ENCODE data around the gene PLA2G4C.
"Not testable (repeated sequence)": the region's sequence is repeated elsewhere in the genome, so short reads cannot be mapped to it uniquely, and the experiment has no call there.

The PLA2G4C gene

DNA sequence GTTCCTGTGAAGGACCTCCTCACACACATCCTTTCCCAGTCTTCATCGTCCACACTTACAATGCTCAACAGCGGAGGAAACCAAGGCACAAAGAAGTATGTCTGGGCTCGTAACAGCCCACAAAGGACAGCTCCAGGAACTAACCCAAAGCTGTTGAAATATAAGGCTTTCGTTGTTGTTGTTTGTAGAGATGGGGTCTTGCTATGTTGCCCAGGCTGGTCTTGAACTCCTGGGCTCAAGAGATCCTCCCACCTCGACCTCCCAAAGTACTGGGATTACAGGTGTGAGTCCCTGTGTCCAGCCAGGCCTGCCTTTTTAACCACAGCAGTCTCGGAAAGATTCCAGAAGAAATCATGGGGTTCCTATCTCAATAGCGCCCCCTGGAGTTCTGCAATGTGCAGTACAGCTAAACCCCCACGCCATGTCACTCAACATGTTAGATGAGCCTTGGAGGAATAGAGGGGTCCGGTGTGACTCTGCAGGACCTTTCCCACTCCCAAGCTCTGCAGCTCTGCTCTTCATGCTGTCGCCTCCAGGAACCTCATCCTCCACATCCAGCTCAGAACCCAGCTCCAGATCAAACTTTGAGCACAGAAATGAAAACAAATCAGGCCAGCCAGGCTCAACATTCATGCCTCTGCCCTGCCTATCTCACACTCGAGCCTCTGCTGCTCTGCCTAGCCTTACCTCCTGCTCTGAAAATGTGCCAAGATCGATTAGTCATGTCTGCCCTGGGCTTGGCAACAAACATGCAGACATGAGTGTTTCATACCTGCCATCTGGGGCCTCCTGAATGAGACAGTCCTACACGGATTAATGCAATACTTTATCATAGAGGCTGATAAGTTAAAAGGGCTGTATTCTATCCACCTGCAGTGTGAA is 7.5 kb downstream of the PLA2G4C start:
- Histone ChIP-seq H3K27ac (ENCODE audit: low read depth, low read length) (no peak overlapping the region), H3K9ac (ENCODE audit: low read length) (no peak overlapping the region), H3K36me3 (ENCODE audit: control insufficient read depth, insufficient read depth, low read length) (no peaks in the 10 kb centered on the region)

DNA sequence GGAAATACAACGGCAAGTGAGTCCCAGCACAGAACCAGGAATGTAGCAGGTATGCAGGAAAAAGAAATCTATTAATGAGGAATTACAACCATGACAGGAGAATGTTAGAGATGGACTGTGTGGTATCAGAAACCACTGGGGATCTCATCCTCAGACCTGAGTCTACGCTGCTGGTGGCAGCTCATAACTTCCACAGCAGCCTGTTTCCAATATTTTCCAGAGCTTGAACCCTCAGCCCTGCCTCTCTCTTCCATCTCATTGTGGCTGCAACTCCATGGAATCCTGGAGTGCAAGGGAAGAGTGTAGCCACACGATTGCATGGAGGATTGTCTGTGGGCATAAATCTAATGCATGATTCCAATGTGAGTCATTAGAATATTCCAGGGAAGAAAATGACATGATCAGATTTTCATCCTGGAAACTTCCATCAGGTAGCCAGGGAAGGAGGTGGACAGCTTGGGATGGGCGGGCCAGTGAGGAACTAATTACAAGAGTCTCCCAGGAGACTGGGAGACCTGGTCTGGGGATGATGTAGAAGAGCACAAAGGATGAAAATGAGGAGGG is 14.9 kb downstream of the PLA2G4C start:
- H3K4me1 ChIP-seq (ENCODE audit: control insufficient read depth, insufficient read depth, low read length): no peaks in the 10 kb centered on the region
- peaks cover 4% of the 10 kb centered on the region for H3K36me3 ChIP-seq (ENCODE audit: control insufficient read depth, insufficient read depth, low read length)
- H3K9ac ChIP-seq (ENCODE audit: low read length): no peak overlapping the region
- H3K27ac ChIP-seq (ENCODE audit: low read depth, low read length): no peak overlapping the region
- no peak overlapping the region for H3K4me3 ChIP-seq (ENCODE audit: low read length)
- no peaks in the 10 kb centered on the region for H3K27me3 ChIP-seq (ENCODE audit: control insufficient read depth, insufficient read depth, low read length)

More for the DNA sequence above, 7.5 kb downstream of the PLA2G4C start:
- Histone ChIP-seq H3K4me3 (ENCODE audit: low read length) (no peak overlapping the region), H3K4me1 (ENCODE audit: control insufficient read depth, insufficient read depth, low read length) (no peaks in the 10 kb centered on the region), H3K27me3 (ENCODE audit: control insufficient read depth, insufficient read depth, low read length) (no peaks in the 10 kb centered on the region)

DNA sequence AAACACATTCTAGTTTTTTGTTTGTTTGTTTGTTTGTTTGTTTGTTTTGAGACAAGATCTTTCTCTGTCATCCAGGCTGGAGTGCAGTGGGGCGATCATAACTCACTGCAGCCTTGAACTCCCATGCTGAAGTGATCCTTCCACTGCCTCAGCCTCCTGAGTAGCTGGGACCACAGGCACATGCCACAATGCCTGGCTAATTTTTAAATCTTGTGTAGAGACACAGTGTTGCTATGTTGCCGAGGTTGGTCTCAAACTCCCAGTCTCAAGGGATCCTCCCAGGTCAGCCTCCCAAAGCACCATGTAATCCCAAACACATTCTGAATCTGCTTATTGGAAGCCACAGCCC is 15.8 kb downstream of the PLA2G4C start:
- Histone ChIP-seq H3K27ac (ENCODE audit: low read depth, low read length) (no peak overlapping the region), H3K36me3 (ENCODE audit: control insufficient read depth, insufficient read depth, low read length) (peaks cover 4% of the 10 kb centered on the region), H3K4me1 (ENCODE audit: control insufficient read depth, insufficient read depth, low read length) (peaks cover 3% of the 10 kb centered on the region), H3K27me3 (ENCODE audit: control insufficient read depth, insufficient read depth, low read length) (no peaks in the 10 kb centered on the region), H3K9ac (ENCODE audit: low read length) (no peak overlapping the region), H3K4me3 (ENCODE audit: low read length) (no peak overlapping the region)

DNA sequence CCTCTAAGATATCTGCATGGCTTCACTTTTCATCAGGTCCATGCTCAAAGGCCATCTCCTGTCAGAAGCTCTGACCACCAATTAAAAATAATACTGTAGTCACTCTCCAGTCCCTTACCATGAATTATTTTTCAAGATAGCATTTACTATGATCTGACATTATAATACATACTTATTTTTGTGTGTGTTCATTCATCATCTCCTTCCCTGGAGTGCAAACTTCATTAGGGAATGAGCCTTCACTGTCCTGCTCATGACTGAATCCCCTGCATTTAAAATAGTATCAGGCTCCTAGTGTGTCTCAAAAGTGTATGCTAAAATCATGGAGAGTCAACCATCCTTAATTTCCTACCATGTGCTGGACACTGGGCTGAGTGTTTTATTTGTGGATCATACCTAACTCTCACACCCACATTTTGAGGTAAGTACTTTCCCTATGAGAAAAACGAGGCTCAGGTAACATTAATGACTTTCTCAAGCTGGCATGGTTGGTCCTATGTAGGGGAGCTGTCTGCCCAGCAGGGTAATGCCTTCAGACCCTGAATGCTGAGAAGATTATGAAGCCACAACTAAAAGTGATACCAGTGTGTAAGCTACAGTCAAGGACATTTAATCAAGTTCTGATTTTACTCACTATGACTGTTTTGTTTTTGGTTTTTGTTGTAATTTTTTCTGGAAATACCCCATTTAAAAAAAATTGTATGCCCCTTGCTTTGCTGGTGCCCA is 16.3 kb downstream of the PLA2G4C start:
- H3K36me3 ChIP-seq (ENCODE audit: control insufficient read depth, insufficient read depth, low read length): peaks cover 4% of the 10 kb centered on the region

DNA sequence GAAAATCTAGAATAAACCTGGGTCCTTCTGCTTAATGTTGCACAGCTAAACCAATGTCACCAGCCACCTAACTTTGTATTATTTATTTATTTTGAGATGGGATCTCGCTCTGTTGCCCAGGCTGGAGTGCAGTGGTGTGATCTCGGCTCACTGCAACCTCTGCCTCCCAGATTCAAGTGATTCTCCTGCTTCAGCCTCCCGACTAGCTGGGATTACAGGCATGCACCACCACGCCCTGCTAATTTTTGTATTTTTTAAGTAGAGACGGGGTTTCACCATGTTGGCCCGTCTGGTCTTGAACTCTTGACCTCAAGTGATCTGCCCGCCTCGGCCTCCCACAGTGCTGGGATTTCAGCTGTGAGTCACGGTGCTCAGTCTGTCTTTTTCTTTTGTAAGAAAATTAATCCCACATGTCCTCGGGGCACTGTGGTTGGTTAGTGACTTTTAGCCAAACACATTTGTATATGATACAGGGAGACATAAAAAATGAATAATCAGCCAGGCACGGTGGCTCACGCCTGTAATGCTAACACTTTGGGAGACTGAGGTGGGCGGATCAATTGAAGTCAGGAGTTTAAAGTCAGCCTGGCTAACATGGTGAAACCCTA is 19.4 kb downstream of the PLA2G4C start:
- H3K36me3 ChIP-seq (ENCODE audit: control insufficient read depth, insufficient read depth, low read length); H3K4me3 ChIP-seq (ENCODE audit: low read length); H3K4me1 ChIP-seq (ENCODE audit: control insufficient read depth, insufficient read depth, low read length); H3K9ac ChIP-seq (ENCODE audit: low read length); H3K27me3 ChIP-seq (ENCODE audit: control insufficient read depth, insufficient read depth, low read length); H3K27ac ChIP-seq (ENCODE audit: low read depth, low read length): not testable (repeated sequence)

More for the DNA sequence above, 16.3 kb downstream of the PLA2G4C start:
- H3K27me3 ChIP-seq (ENCODE audit: control insufficient read depth, insufficient read depth, low read length): no peaks in the 10 kb centered on the region
- no peak overlapping the region for H3K4me3 ChIP-seq (ENCODE audit: low read length)
- peaks cover 7% of the 10 kb centered on the region for H3K4me1 ChIP-seq (ENCODE audit: control insufficient read depth, insufficient read depth, low read length)
- H3K27ac ChIP-seq (ENCODE audit: low read depth, low read length): no peak overlapping the region
- H3K9ac ChIP-seq (ENCODE audit: low read length): no peak overlapping the region

DNA sequence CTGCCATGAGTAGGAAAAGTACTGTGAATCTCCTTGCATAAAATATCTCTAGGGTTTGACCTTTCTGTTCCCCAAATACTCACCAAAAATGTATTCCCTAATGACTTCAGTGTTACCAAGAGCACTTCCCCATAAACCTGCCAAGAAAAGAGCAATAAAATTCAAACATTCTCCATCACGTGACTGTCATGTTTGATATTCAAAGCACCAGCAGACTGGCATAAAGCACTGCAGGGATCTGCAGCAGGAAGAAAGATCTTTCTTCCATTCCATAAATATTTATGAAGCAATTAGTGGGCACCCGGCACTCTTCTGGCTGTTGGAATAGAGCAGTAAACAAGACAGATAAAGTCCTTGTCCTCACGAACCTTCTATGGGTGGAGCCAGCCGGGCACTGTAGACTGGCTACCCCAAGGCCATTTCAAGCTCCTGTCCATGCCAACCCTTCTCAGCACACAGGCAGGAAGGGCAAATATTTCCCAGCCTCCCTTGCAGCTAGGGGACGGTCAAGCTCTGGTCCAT is 20.3 kb downstream of the PLA2G4C start:
- peaks cover 7% of the 10 kb centered on the region for H3K4me1 ChIP-seq (ENCODE audit: control insufficient read depth, insufficient read depth, low read length)
- no peaks in the 10 kb centered on the region for H3K36me3 ChIP-seq (ENCODE audit: control insufficient read depth, insufficient read depth, low read length)
- no peak overlapping the region for H3K4me3 ChIP-seq (ENCODE audit: low read length)
- H3K9ac ChIP-seq (ENCODE audit: low read length): no peak overlapping the region
- H3K27ac ChIP-seq (ENCODE audit: low read depth, low read length): no peak overlapping the region
- H3K27me3 ChIP-seq (ENCODE audit: control insufficient read depth, insufficient read depth, low read length): no peaks in the 10 kb centered on the region

DNA sequence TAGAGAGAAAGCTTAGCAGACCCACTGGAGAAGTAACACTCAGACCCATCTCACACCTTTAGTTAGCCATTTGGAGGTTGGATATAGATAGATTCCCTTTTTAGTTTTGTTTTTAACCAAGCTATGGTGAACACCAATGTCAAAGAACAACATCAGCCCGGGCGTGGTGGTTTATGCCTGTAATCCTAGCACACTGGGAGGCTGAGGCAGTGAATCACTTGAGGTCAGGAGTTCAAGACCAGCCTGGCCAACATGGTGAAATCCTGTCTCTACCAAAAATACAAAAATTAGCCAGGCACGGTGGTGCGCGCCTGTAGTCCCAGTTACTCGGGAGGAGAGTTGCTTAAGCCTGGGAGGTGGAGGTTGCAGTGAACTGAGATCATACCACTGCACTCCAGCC is 21.6 kb downstream of the PLA2G4C start:
- not testable (repeated sequence) for H3K36me3 ChIP-seq (ENCODE audit: control insufficient read depth, insufficient read depth, low read length); H3K27me3 ChIP-seq (ENCODE audit: control insufficient read depth, insufficient read depth, low read length); H3K9ac ChIP-seq (ENCODE audit: low read length); H3K27ac ChIP-seq (ENCODE audit: low read depth, low read length); H3K4me3 ChIP-seq (ENCODE audit: low read length); H3K4me1 ChIP-seq (ENCODE audit: control insufficient read depth, insufficient read depth, low read length)

DNA sequence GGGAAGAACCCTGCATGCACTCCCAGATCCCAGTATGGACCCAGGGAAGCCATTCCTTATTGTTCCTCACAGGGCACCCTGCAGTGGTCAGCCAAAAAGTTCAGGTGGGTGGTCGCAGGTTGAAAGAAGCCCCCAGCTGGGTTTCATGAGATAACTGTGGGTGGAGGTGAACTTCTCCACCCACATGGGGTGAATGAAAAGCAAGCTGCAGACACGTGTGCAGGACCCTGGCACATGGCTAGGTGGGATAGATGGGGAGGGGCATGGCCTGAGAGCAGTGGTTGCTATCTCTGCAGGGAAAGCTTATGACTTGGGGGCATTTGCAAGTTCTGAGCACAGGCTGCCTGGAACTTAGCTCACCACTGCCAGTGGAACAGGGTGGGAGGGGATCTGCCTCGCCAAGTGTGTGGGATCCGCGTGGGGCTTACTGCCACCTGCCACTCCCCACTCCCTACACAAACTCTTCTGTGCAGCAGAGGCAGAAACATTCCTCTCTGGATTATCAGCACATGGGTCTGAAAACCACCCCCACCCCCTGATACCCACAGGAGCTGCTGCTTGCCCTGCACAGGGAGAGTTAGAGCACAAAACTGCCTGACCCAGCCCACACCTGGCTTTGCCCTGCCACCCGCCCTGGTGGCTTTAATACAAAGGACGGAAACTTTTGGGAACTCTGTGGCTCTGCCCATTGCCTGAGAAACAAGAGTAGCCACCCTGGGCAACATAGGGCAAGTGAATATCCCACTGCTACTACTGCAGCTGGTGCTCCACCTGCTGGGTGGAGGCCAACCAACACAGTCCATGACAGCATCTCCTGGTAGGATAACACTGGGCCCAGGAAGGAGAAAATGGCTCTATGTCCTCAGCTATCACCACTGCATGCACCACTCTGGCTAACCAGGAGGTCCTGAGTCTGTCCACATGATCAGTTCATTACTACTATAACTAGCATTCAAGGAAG is 24.4 kb downstream of the PLA2G4C start:
- H3K4me3 ChIP-seq (ENCODE audit: low read length): no peak overlapping the region
- H3K9ac ChIP-seq (ENCODE audit: low read length): no peak overlapping the region
- peaks cover 7% of the 10 kb centered on the region for H3K4me1 ChIP-seq (ENCODE audit: control insufficient read depth, insufficient read depth, low read length)
- H3K36me3 ChIP-seq (ENCODE audit: control insufficient read depth, insufficient read depth, low read length): no peaks in the 10 kb centered on the region
- no peak overlapping the region for H3K27ac ChIP-seq (ENCODE audit: low read depth, low read length)
- H3K27me3 ChIP-seq (ENCODE audit: control insufficient read depth, insufficient read depth, low read length): no peaks in the 10 kb centered on the region

DNA sequence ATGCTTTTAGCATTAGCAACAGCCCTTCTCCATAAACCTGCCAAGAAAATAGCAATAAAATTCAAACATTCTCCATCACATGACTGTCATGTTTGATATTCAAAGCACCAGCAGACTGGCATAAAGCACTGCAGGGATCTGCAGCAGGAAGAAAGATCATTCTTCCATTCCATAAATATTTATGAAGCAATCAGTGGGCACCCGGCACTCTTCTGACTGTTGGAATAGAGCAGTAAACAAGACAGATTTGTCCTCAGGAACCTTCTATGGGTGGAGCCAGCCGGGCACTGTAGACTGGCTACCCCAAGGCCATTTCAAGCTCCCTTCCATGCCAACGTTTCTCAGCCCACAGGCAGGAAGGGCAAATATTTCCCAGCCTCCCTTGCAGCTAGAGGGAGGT is 25.5 kb downstream of the PLA2G4C start:
- Histone ChIP-seq H3K9ac (ENCODE audit: low read length) (no peak overlapping the region), H3K27ac (ENCODE audit: low read depth, low read length) (no peak overlapping the region), H3K4me3 (ENCODE audit: low read length) (no peak overlapping the region), H3K36me3 (ENCODE audit: control insufficient read depth, insufficient read depth, low read length) (no peaks in the 10 kb centered on the region), H3K4me1 (ENCODE audit: control insufficient read depth, insufficient read depth, low read length) (peaks cover 5% of the 10 kb centered on the region), H3K27me3 (ENCODE audit: control insufficient read depth, insufficient read depth, low read length) (no peaks in the 10 kb centered on the region)

DNA sequence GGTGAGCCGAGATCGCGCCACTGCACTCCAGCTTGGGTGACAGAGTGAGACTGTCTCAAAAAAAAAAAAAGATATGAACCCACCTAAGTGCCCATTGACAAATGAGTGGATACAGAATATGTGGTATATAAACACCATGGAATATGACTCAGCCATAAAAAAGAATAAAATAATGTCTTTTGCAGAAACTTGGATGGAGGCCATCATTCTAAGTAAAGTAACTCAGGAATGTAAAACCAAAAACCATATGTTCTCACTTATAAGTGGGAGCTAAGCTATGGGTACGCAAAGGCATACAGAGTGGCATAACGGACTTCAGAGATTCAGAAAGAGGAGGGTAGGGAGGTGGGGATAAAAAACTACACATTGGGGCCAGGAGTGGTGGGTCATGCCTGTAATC is 29.5 kb downstream of the PLA2G4C start:
- Histone ChIP-seq H3K4me3 (ENCODE audit: low read length) (no peak overlapping the region), H3K9ac (ENCODE audit: low read length) (no peak overlapping the region), H3K4me1 (ENCODE audit: control insufficient read depth, insufficient read depth, low read length) (no peaks in the 10 kb centered on the region)

DNA sequence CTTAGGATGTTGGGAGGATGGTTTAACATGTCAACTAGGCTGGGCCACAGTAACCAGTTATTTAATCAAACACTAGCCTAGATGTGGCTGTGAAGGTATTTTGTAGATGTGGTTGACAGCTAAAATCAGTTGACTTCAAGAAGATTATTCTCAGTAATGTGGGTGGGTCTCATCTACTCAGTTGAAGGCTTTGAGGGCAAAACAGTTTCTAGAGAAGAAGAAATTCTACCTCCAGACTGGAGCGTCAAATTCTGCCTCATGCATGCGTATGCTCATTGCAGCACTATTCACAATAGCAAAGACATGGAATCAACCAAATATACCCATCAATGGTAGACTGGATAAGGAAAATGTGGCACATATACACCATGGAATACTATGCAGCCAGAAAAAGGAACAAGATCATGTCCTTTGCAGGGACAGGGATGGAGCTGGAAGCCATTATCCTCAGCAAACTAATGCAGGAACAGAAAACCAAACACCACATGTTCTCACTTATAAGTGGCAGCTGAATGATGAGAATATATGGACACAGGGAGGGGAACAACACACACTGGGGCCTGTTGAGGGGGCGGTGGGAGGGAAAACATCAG is 40.3 kb downstream of the PLA2G4C start:
- H3K36me3 ChIP-seq (ENCODE audit: control insufficient read depth, insufficient read depth, low read length); H3K27ac ChIP-seq (ENCODE audit: low read depth, low read length); H3K4me1 ChIP-seq (ENCODE audit: control insufficient read depth, insufficient read depth, low read length); H3K9ac ChIP-seq (ENCODE audit: low read length); H3K27me3 ChIP-seq (ENCODE audit: control insufficient read depth, insufficient read depth, low read length); H3K4me3 ChIP-seq (ENCODE audit: low read length): not testable (repeated sequence)

More for the DNA sequence above, 29.5 kb downstream of the PLA2G4C start:
- Histone ChIP-seq H3K27ac (ENCODE audit: low read depth, low read length) (no peak overlapping the region), H3K27me3 (ENCODE audit: control insufficient read depth, insufficient read depth, low read length) (no peaks in the 10 kb centered on the region), H3K36me3 (ENCODE audit: control insufficient read depth, insufficient read depth, low read length) (no peaks in the 10 kb centered on the region)
